ENCODE results near the gene CTNNB1. TPM values are rescaled to one million over a fixed set of nuclear protein-coding genes. Genes with fewer than 3 reads are reported as not detected.
"Not testable (repeated sequence)": the region's sequence is repeated elsewhere in the genome, so short reads cannot be mapped to it uniquely, and the experiment has no call there.

Gene CTNNB1
- total RNA-seq, 1 experiment from 2014 or later = 387 TPM

DNA sequence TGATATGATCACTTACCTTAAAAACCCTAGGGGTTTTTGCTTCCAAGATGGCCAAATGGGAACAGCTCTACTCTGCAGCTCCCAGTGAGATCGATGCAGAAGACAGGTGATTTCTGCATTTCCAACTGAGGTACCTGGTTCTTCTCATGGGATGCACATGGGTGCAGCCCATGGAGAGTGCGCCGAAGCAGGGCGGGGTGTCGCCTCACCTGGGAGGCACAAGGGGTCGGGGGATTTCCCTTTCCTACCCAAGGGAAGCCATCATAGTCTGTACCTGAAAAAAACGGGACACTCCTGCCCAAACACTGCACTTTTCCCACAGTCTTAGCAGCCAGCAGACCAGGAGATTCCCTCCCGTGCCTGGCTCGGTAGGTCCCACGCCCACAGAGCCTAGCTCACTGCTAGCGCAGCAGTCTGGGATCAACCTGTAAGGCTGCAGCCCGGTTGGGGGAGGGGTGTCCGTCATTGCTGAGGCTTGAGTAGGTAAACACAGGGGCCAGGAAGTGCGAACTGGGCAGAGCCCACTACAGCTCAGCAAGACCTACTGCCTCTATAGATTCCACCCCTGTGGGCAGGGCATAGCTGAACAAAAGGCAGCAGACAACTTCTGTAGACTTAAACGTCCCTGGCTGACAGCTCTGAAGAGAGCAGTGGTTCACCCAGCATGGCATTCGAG lies 78.6 kb downstream of the CTNNB1 start:
- peaks cover 15% of the 10 kb centered on the region for H3K36me3 Mint-ChIP-seq
- H3K4me3 Mint-ChIP-seq = no peak overlapping the region
- no peaks in the 10 kb centered on the region for H3K27me3 Mint-ChIP-seq (ENCODE audit: low read depth)
- CTCF ChIA-PET = interaction anchor here (0.6 kb wide), 1 partner anchor 194 kb away, joined by 3 read pairs; no protein-coding TSS in a partner anchor
- H3K9me3 Mint-ChIP-seq = peaks cover 24% of the 10 kb centered on the region
- H3K4me1 Mint-ChIP-seq = peaks cover 15% of the 10 kb centered on the region
- H3K27ac Mint-ChIP-seq = no peak overlapping the region
- ATAC-seq (peak; percentile 96), DNase-seq (ENCODE audit: low spot score) (peak; percentile 68)
- TF ChIP-seq FOXK1 (CRISPR knock-in tag; IDR thresholded peaks at IDR 0.05) (peak; percentile 61; the same call in 1 of the 2 replicates), FOXP1 (CRISPR knock-in tag; IDR thresholded peaks at IDR 0.05; ENCODE audit: borderline replicate concordance) (0 out of 2 replicates have a peak, but pooled peaks have one; percentile 55), ZNF281 (CRISPR knock-in tag; IDR thresholded peaks at IDR 0.05) (peak; percentile 82; the same call in 1 of the 2 replicates)
- TF ChIP-seq, protein P1, sequence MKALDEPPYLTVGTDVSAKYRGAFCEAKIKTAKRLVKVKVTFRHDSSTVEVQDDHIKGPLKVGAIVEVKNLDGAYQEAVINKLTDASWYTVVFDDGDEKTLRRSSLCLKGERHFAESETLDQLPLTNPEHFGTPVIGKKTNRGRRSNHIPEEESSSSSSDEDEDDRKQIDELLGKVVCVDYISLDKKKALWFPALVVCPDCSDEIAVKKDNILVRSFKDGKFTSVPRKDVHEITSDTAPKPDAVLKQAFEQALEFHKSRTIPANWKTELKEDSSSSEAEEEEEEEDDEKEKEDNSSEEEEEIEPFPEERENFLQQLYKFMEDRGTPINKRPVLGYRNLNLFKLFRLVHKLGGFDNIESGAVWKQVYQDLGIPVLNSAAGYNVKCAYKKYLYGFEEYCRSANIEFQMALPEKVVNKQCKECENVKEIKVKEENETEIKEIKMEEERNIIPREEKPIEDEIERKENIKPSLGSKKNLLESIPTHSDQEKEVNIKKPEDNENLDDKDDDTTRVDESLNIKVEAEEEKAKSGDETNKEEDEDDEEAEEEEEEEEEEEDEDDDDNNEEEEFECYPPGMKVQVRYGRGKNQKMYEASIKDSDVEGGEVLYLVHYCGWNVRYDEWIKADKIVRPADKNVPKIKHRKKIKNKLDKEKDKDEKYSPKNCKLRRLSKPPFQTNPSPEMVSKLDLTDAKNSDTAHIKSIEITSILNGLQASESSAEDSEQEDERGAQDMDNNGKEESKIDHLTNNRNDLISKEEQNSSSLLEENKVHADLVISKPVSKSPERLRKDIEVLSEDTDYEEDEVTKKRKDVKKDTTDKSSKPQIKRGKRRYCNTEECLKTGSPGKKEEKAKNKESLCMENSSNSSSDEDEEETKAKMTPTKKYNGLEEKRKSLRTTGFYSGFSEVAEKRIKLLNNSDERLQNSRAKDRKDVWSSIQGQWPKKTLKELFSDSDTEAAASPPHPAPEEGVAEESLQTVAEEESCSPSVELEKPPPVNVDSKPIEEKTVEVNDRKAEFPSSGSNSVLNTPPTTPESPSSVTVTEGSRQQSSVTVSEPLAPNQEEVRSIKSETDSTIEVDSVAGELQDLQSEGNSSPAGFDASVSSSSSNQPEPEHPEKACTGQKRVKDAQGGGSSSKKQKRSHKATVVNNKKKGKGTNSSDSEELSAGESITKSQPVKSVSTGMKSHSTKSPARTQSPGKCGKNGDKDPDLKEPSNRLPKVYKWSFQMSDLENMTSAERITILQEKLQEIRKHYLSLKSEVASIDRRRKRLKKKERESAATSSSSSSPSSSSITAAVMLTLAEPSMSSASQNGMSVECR (CRISPR knock-in tag; IDR thresholded peaks at IDR 0.05; ENCODE audit: borderline replicate concordance) = no peak
- TF ChIP-seq, protein P2, sequence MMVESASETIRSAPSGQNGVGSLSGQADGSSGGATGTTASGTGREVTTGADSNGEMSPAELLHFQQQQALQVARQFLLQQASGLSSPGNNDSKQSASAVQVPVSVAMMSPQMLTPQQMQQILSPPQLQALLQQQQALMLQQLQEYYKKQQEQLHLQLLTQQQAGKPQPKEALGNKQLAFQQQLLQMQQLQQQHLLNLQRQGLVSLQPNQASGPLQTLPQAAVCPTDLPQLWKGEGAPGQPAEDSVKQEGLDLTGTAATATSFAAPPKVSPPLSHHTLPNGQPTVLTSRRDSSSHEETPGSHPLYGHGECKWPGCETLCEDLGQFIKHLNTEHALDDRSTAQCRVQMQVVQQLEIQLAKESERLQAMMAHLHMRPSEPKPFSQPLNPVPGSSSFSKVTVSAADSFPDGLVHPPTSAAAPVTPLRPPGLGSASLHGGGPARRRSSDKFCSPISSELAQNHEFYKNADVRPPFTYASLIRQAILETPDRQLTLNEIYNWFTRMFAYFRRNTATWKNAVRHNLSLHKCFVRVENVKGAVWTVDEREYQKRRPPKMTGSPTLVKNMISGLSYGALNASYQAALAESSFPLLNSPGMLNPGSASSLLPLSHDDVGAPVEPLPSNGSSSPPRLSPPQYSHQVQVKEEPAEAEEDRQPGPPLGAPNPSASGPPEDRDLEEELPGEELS (CRISPR knock-in tag; IDR thresholded peaks at IDR 0.05) = 0 out of 2 replicates have a peak, but pooled peaks have one; percentile 66
- POLR2A ChIA-PET = interaction anchor here (1.3 kb wide), 1 partner anchor 9 kb away, joined by 3 read pairs; no protein-coding TSS in a partner anchor

GRCh38 chr3:41284934-41285333 lies 85.6 kb downstream of the CTNNB1 start:
- CTCF ChIA-PET, ATAC-seq: not testable (repeated sequence)

GRCh38 chr3:41286305-41286704 lies 87.0 kb downstream of the CTNNB1 start:
- DNase-seq (ENCODE audit: low spot score) (no peak), ATAC-seq (no peak)
- peaks cover 37% of the 10 kb centered on the region for H3K9me3 Mint-ChIP-seq
- H3K4me1 Mint-ChIP-seq = peaks cover 10% of the 10 kb centered on the region
- no peak overlapping the region for H3K27ac Mint-ChIP-seq
- no peaks in the 10 kb centered on the region for H3K27me3 Mint-ChIP-seq (ENCODE audit: low read depth)
- H3K4me3 Mint-ChIP-seq = no peak overlapping the region
- 0 out of 2 replicates have a peak, but pooled peaks cover 3% of the 10 kb centered on the region for H3K36me3 Mint-ChIP-seq
- TF ChIP-seq, protein P3, sequence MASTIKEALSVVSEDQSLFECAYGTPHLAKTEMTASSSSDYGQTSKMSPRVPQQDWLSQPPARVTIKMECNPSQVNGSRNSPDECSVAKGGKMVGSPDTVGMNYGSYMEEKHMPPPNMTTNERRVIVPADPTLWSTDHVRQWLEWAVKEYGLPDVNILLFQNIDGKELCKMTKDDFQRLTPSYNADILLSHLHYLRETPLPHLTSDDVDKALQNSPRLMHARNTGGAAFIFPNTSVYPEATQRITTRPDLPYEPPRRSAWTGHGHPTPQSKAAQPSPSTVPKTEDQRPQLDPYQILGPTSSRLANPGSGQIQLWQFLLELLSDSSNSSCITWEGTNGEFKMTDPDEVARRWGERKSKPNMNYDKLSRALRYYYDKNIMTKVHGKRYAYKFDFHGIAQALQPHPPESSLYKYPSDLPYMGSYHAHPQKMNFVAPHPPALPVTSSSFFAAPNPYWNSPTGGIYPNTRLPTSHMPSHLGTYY (CRISPR knock-in tag; IDR thresholded peaks at IDR 0.05) = no peak
- no peak for TF ChIP-seq MYBL2 (CRISPR knock-in tag; IDR thresholded peaks at IDR 0.05)
- TF ChIP-seq SMAD4 (CRISPR knock-in tag; IDR thresholded peaks at IDR 0.05) = no peak
- no peak for TF ChIP-seq ZNF671 (CRISPR knock-in tag; IDR thresholded peaks at IDR 0.05)
- no peak for TF ChIP-seq OVOL2 (CRISPR knock-in tag; IDR thresholded peaks at IDR 0.05; ENCODE audit: borderline replicate concordance)
- ChIA-PET CTCF (no interaction called here), POLR2A (interaction anchor here (1.4 kb wide), 1 partner anchor 8 kb away, joined by 3 read pairs; no protein-coding TSS in a partner anchor)

More at GRCh38 chr3:41284934-41285333, 85.6 kb downstream of the CTNNB1 start:
- H3K4me1 Mint-ChIP-seq; H3K27me3 Mint-ChIP-seq (ENCODE audit: low read depth); POLR2A ChIA-PET; DNase-seq (ENCODE audit: low spot score); H3K4me3 Mint-ChIP-seq; H3K27ac Mint-ChIP-seq; H3K36me3 Mint-ChIP-seq: not testable (repeated sequence)
- peaks cover 37% of the 10 kb centered on the region for H3K9me3 Mint-ChIP-seq

Data from WTC11 (cell line).